SW 1271 (cell line): ENCODE measurements around the gene ARID3A.
"Not testable (repeated sequence)": the region's sequence is repeated elsewhere in the genome, so short reads cannot be mapped to it uniquely, and the experiment has no call there.

Experiments
- DNase-seq, 2 experiments: peaks; one replicate each; lab custom pipeline; 2025; lab: John Stamatoyannopoulos, UW

Gene ARID3A

GRCh38 chr19:891421-892200 lies 34.2 kb upstream of the ARID3A start:
- not testable (repeated sequence) for DNase-seq

- DNase-seq: peak in 1 of 2 experiments; percentile 22
Measured at GRCh38 chr19:892243-892893, 33.5 kb upstream of the ARID3A start.

GRCh38 chr19:892894-893689 lies 32.7 kb upstream of the ARID3A start, which contains the start of the genes MED16 and RNU6-9:
TSS of gene MED16 (minus strand) at chr19:893187. CDS start at chr19:891131, 2,056 bp downstream.
TSS of gene RNU6-9 (plus strand) at chr19:893484.
- peak; percentile 56 to 88 for DNase-seq

GRCh38 chr19:896434-896833 lies 29.4 kb upstream of the ARID3A start:
- no peak for DNase-seq

GRCh38 chr19:896999-897398 lies 28.8 kb upstream of the ARID3A start:
- no peak for DNase-seq

- DNase-seq: no peak
Measured at GRCh38 chr19:897442-898039, 28.3 kb upstream of the ARID3A start.

- DNase-seq: no peak
Measured at GRCh38 chr19:898663-899062, 27.2 kb upstream of the ARID3A start.

- no peak for DNase-seq
Measured at GRCh38 chr19:899336-900042, 26.3 kb upstream of the ARID3A start.

- DNase-seq: no peak
Measured at GRCh38 chr19:900043-900301, 25.9 kb upstream of the ARID3A start.

GRCh38 chr19:900302-901111 lies 25.3 kb upstream of the ARID3A start:
- DNase-seq: peak in 1 of 2 experiments; percentile 43

GRCh38 chr19:901216-902092 lies 24.4 kb upstream of the ARID3A start:
- DNase-seq: no peak

- DNase-seq: no peak
Measured at GRCh38 chr19:902093-902370, 23.8 kb upstream of the ARID3A start.

- no peak for DNase-seq
Measured at GRCh38 chr19:902446-903226, 23.2 kb upstream of the ARID3A start.

- DNase-seq: no peak
Measured at GRCh38 chr19:903266-903797, 22.5 kb upstream of the ARID3A start.

- no peak for DNase-seq
Measured at GRCh38 chr19:904545-904944, 21.3 kb upstream of the ARID3A start.

GRCh38 chr19:906480-906879 lies 19.4 kb upstream of the ARID3A start:
- DNase-seq: no peak

- DNase-seq: no peak
Measured at GRCh38 chr19:907183-907853, 18.5 kb upstream of the ARID3A start.

- no peak for DNase-seq
Measured at GRCh38 chr19:911197-912033, 14.4 kb upstream of the ARID3A start.
